DOHH2 (cell line): Measurements from ENCODE around the gene VPS29.

ENCODE experiments used
- EZH2phosphoT487 ChIP-seq: fragments of 200-600 bp; sonication (generic); IDR thresholded peaks from 2 replicates; pipeline ENCODE4 v1.6.1; 2017; ENCODE audit warnings: borderline replicate concordance, mild to moderate bottlenecking, antibody characterized with exemption, low read length, moderate library complexity, mixed read lengths
- TF ChIP-seq, protein P1 (sequence below): fragments of 200-600 bp; sonication (generic); IDR thresholded peaks from one replicate; pipeline ENCODE4 v1.5.1; 2014; ENCODE audit warnings: antibody characterized with exemption, mild to moderate bottlenecking, low read depth, low read length; ENCODE audit not compliant: poor library complexity, severe bottlenecking

DNA sequence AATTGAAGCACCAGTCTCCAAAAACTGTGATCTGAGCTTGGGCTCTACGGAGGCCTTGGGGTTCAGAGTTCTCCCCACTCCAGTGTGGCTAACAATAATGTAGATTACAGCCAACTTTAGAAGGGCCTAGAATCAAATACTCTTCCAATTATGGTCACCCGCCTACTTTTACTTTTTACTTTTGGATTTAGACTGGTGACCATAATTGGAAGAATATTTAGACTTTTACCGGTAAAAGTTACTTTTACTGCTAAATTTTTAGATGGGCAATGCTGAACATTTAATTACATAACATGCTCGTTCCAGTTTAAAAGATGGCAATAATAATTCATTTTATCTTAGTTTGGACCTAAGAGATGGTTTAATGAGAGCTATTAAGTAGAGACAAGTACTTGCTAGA, 42.1 kb upstream of the VPS29 start:
- TF ChIP-seq, protein P1, sequence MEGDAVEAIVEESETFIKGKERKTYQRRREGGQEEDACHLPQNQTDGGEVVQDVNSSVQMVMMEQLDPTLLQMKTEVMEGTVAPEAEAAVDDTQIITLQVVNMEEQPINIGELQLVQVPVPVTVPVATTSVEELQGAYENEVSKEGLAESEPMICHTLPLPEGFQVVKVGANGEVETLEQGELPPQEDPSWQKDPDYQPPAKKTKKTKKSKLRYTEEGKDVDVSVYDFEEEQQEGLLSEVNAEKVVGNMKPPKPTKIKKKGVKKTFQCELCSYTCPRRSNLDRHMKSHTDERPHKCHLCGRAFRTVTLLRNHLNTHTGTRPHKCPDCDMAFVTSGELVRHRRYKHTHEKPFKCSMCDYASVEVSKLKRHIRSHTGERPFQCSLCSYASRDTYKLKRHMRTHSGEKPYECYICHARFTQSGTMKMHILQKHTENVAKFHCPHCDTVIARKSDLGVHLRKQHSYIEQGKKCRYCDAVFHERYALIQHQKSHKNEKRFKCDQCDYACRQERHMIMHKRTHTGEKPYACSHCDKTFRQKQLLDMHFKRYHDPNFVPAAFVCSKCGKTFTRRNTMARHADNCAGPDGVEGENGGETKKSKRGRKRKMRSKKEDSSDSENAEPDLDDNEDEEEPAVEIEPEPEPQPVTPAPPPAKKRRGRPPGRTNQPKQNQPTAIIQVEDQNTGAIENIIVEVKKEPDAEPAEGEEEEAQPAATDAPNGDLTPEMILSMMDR: no peak
- no peak for TF ChIP-seq EZH2phosphoT487
